Activated CD8-positive, alpha-beta memory T cell treated with anti-CD3 and anti-CD28 coated beads for 48 hours (primary cell): ENCODE measurements around the gene APEH.

ENCODE experiments used
- DNase-seq, 3 experiments: peaks; one replicate each; pipeline ENCODE4 v3.0.0-alpha.2; 2020; ENCODE audit warnings: low read depth in 2 of 3, low spot score in 2 of 3

APEH gene

GRCh38 chr3:49723628-49724551 lies 49.7 kb downstream of the APEH start, which contains the start of gene GMPPB:
GMPPB (minus strand) TSS chr3:49723951; CDS start chr3:49723726, 225 bp downstream.
- peak; percentile 83 to 91 (median 88) for DNase-seq

GRCh38 chr3:49724586-49724985 lies 50.4 kb downstream of the APEH start:
- DNase-seq, result no peak

DNA sequence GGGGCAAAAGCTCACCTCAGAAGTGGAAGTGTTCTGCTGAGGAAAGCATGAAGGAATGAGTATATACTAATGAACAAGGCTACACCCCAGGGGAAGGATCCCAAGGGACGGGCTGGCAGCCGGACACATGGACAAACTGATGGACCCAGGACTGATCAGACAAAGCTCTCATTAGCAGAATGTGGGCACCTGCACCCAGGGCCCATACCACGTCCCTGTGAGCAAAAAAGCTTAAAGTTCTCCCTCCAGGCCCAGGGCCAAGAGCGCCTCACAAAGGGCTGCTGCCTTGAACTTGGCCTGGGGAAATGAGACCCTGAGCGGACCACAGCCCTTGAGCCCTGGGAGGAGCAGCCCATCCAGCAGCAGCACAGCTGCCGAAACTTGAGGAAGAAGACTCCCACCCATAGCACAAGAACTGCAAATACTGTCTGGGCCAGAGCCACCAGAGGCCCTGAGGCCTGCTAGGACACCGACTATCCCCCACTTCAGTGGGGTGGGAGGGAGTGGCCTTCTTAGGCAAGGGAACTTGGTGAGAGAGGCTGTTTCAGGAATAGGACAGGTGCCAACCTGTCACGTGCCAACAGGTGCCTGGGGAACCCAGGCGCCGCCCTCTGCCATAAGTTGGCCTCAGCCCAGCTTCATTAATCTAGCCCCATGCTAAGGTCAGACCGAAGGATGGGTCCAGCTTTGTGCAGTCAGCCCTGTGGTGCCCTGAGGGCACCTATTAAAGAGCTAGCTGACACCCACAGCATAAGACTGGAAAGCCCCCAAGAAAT lies 51.9 kb downstream of the APEH start:
- DNase-seq, result no peak

DNA sequence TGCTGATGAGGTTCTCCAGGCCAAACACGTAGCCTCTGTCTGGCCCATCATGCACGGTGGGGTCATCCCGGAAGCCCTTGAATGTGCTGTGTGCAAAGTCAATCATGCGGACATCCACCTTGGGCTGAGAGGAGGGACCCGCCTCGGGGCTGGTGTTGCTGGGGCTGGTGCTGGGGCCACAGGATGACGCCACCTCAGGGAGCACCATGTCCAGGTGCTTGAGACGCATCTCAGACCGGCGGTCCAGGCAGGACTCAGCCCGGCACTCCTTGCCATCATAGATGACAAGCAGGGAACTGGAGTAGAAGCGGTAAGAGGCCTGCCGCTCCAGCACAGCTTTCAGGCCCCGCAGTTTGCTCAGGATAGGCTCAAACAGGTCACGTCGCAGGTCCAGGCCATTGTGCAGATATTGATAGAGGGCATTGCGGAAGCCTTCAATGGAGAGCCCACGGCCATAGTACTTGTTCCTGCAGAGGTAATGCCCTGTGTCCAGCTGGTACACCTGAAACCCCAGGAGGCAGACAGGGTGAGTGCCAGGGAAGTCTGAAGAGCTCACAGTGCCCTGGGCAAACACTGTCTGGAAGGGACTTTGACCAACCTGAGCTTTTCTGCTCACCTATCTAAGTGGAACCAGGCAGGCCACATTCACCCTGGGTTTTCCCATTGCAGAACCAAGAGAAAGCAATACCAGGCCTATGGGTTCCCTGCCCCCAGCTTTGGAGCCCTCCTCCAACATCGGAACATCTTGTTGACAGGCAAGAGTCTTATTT lies 53.2 kb downstream of the APEH start:
- no peak for DNase-seq

- no peak for DNase-seq
These were observed 53.8 kb downstream of the APEH start for GRCh38 chr3:49727924-49728361.

GRCh38 chr3:49729966-49730609 lies 55.9 kb downstream of the APEH start:
- no peak for DNase-seq

DNA sequence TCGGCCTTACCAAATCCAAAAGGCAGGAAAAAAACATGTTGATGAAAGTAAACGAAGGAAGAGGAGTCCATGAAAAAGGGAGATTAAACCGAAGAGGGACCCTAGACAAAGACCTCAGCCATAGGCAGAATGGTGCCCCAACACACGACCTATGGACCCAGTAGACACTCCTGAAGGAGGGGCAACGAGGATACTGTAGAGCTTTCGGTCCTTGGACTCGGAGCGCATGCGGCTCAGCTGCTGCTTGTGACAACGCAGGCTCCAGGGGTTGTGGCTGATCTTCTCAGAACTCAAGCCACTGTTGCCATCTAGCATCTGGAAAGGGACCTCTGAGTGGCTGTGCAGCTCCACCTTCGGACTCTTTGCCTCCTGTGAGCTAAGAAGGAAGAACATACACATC lies 58.4 kb downstream of the APEH start:
- no peak for DNase-seq

GRCh38 chr3:49733551-49733950 lies 59.4 kb downstream of the APEH start:
- DNase-seq, result no peak
